ENCODE measurements around the gene USP43.

The USP43 gene

GRCh38 chr17:9715503-9716016 lies 70.2 kb downstream of the USP43 start:
- DNase-seq: no peak

DNA sequence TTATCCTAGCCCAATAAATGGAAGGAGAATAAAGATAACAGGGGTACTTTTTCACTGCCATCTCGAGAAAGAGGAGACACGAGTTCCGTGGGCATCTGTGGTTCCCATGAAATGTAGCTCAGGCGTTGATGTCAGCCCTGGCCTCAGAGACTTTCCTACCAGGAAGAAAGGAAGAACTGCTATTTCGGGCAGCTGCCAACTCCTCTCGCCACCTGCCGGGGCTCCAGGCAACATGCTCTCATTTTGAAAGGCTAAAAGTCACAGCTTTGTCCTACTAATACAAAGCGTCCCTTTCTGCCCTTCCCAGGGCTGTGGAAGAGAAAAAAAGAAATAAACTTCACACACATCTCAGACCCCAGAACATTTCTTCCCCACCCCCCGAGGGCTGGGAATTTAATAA lies 80.3 kb downstream of the USP43 start:
- DNase-seq: no peak

GRCh38 chr17:9726291-9726690 lies 81.0 kb downstream of the USP43 start:
- DNase-seq: no peak

DNA sequence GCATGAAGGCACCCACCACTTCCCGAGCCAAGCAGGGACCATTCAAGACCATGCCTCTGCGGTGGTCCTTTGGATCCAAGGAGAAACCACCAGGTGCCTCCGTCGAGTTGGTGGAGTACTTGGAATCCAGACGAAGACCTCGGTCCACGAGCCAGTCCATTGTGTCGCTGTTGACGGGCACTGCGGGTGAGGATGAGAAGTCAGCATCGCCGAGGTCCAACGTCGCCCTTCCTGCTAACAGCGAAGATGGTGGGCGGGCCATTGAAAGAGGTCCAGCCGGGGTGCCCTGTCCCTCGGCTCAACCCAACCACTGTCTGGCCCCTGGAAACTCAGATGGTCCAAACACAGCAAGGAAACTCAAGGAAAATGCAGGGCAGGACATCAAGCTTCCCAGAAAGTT lies 82.7 kb downstream of the USP43 start:
- no peak for DNase-seq

- DNase-seq: no peak
Observed at GRCh38 chr17:9728564-9728963, 83.2 kb downstream of the USP43 start.

GRCh38 chr17:9729034-9729650 lies 83.8 kb downstream of the USP43 start:
- DNase-seq: no peak

GRCh38 chr17:9729735-9730420 lies 84.6 kb downstream of the USP43 start:
- DNase-seq: no peak

- no peak for DNase-seq
Observed at GRCh38 chr17:9750524-9750923, 105.2 kb downstream of the USP43 start.

DNA sequence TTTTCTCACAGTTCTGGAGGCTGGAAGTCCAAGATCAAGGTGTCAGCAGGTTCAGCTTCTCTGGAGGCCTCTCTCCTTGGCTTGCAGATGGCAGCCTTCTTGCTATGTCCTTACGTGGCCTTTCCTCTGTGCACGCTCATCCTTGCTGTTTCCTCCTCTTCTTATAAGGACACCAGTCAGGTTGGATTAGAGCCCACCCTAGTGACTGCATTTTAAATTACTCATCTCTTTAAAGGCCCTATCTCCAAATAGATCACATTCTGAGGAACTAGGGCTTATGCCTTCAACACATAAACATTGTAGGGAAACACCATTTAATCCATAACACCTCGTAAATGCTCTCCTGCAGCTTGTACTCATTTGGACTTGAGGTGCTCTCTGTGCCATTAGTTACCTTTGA lies 109.8 kb downstream of the USP43 start:
- no peak for DNase-seq

DNA sequence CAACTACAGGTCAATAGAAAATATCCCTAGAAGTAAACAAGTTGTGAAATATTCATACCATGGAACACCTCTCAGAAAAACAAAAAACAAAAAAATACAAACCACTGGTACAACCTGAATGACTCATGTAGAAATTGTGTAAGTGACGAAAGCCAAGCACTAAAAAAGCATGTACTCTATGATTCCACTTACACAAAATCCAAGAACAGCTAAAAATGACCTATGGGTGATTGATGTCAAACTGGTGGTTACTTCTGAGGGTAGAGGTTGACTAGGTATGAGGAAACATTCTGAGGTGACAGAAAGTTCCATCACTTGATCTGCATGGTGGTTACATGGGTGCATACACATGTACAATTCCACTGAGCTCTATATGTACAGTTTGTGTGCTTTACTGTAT lies 114.9 kb downstream of the USP43 start:
- no peak for DNase-seq

DNA sequence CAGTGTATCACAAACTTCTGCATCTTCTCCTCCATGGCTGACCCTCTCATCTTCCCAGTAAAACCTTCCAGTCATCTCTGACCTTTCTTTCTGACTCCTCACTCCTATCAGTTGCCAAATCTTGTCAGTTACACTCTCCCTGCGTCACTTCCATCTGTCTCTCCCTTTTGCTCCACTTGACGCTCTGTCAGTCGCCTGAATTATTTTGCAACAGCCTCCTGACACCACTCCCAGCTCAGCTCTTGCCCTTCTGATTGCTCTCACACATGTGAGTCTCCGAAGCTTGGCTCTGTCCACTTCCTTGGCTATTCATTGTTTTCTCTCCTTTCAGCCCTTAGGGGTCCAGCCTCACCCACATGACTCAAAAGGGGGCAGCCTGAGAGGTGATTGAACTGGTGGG lies 118.3 kb downstream of the USP43 start:
- DNase-seq: no peak

DNA sequence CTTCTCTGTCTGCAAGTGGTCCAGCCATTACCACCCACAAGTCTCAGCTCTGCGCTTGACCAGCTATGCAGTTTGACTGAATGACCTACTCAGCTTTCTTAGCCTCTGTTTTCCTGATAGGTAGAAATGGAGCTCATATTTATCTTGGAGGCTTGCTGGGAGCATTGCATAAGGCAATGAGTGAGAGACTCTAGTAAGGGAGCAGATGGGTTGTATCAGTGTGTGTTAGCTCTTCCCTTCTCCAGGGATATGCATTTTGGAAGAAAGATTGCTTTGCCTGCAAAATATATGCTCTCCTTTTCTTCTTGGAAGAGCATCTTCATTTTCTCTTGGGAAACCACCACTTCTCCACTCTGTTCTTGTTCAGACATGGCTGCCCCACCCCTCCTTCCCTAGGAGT lies 120.0 kb downstream of the USP43 start:
- DNase-seq: no peak

- no peak for DNase-seq
Observed at GRCh38 chr17:9766970-9767369, 121.7 kb downstream of the USP43 start.

- DNase-seq: no peak
Observed at GRCh38 chr17:9767432-9767991, 122.2 kb downstream of the USP43 start.

DNA sequence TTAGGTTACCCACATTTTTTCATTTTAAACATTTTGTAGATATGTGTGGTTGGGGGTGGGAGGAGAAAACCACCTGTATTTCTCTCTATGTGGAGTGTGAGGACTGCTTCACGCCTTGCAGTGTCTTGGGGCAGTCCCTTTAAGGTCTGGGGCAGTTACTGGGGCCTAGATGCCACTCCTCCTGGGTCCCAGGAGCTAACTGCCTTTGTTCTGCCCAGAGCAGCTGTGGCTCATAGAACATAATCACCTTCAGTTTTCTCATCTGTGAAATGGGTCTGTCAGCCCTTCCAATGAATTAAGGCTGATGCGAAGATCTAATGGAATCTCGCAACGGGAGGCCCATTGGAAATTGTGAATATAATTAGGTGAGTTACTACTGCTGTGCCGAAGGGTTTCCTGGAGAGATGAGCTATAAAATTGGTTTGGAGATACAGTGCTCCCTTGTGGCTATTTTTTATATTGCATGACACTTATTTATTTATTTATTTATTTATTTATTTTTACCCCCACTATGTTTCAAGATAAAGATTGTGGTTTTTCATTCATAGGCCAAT lies 123.1 kb downstream of the USP43 start:
- no peak for DNase-seq

DNA sequence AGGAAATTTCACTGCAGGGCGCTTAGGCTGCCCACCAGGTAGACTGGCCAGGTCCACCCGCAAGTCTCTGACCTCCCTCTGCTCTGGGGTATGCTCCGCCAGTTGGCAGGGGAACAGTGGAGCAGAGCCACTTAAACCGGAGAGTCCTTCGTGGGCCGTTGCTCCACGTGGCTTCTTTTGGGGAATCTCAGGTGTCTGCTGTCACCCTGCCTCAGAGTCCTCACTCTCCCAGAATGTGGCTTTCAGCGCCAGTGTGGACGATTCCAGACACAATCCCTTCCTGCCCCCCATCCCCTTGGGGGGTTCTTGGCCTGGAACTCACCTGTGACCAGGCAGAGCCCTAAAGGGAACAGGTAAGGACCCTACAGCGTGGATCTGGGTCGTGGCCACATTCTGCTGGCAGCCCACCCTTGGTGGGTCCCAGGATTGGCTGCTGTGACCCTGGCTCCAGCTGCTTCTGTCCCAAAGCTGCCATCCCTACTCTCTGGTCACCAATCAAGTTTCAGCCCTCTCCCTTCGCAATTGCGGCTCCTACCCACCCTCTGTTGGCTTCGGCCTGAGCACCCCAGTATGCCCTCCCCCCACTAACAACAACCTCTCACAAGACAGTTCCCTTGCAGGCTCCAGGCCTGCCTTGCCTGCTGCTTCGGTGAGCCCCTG lies 123.8 kb downstream of the USP43 start:
- no peak for DNase-seq

GRCh38 chr17:9771465-9771864 lies 126.1 kb downstream of the USP43 start:
- DNase-seq: no peak

DNA sequence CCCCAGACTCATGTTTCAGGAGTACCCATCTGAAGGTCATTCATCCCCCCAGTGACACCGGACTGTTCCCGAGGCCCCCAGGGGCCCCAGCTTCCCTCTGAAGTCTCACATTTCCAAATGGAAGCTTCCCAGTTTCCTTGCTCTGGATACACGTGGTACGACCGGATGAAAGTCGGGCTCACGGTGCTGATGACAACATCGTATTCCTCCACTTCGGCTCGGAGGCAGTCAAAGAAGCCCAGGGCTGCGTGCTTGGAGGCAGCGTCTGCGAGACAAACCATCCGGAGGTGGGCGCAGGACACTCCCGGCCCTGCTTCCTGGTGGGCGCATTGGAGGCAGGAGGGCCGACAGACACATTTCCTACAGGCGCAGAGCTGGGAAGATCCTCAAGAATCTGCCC lies 127.3 kb downstream of the USP43 start:
- DNase-seq: no peak

GRCh38 chr17:9776911-9777310 lies 131.6 kb downstream of the USP43 start:
- DNase-seq: no peak
